Lower leg skin (tissue), 4 donors: ENCODE results near the gene MAU2. TPM values are rescaled to one million over a fixed set of nuclear protein-coding genes. Genes with fewer than 3 reads are reported as not detected.

Experiments
- DNase-seq, 2 donors: peaks; one replicate each; pipeline ENCODE4 v3.0.0-alpha.2; 2019; ENCODE audit warnings: low spot score in 2 of 2
- H3K4me3 ChIP-seq: fragments of 200-600 bp; sonication (generic); 2 replicates; pipeline ENCODE4 v1.5.1; 2017; ENCODE audit warnings: mild to moderate bottlenecking, low read depth; ENCODE audit not compliant: poor library complexity, severe bottlenecking
- CTCF ChIP-seq, 3 donors: fragments of 450-650 bp; IDR thresholded peaks; one replicate each; pipeline ENCODE4 v1.5.1; 2016; ENCODE audit warnings: antibody characterized with exemption in 3 of 3, mild to moderate bottlenecking in 3 of 3, moderate library complexity in 2 of 3
- POLR2A ChIP-seq, 2 donors: fragments of 450-650 bp; IDR thresholded peaks; one replicate each; pipeline ENCODE4 v1.6.1; 2016 to 2017; ENCODE audit warnings: antibody characterized with exemption in 2 of 2, mild to moderate bottlenecking in 1 of 2, moderate library complexity in 1 of 2
- WGBS, 2 donors: methylation state at CpG; one replicate each; pipeline ENCODE4 v1.1.5; 2018; 5-methylcytosine and 5-hydroxymethylcytosine counted together
- intact Hi-C: fragments of 100-400 bp; cut with DNase I; formaldehyde crosslinking; loops from one replicate; pipeline ENCODE4 v1.15.0; 2023; ENCODE audit warnings: low total_unique reads
- total RNA-seq, 4 donors: library from RNA; depleted of rRNA; stranded (reverse); fragments of >200 nt; gene quantifications; one replicate each; pipeline ENCODE4 v1.1.0, GENCODE V29; 2016

Gene MAU2
- total RNA-seq, 4 donors from 2014 or later = 57.5 to 100 (median 69.8) TPM

GRCh38 chr19:19276386-19276785, 44.2 kb upstream of the MAU2 start:
- no peak for DNase-seq
- intact Hi-C loops = no loop called here
- TF ChIP-seq POLR2A (IDR thresholded peaks at IDR 0.05) (no peak), CTCF (IDR thresholded peaks at IDR 0.05) (no peak)
- H3K4me3 ChIP-seq = no peak overlapping the region
- 87 to 93% methylated on average over 12 of the region's 12 CpGs for WGBS, 2 donors

- intact Hi-C loops = no loop called here
- 92 to 93% methylated on average over 17 to 18 of the region's 20 CpGs for WGBS, 2 donors
- H3K4me3 ChIP-seq = no peak overlapping the region
- no peak for TF ChIP-seq POLR2A (IDR thresholded peaks at IDR 0.05)
- TF ChIP-seq CTCF (IDR thresholded peaks at IDR 0.05) = no peak
- DNase-seq = no peak
Observed at GRCh38 chr19:19276851-19277250, 43.8 kb upstream of the MAU2 start.

DNA sequence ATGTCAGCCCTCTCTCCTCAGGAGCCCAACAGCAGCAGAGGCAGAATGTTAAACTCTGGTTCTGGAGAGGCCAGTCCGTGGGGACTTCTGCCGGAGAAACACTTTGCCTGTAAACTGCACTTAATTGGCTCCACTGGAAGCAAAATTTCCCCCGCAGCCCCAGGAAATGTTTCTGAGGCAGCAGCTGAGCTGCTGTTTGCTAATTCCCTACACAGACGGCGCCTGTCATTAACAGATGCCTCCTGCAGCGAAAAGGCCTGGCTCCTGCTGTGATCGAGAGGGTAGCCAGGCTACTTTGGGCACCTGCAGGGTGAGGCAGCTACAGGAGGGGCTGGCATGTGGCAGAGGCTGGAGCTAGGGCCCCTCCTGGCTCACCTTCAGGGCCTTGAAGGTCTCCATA, 42.3 kb upstream of the MAU2 start:
- TF ChIP-seq POLR2A (IDR thresholded peaks at IDR 0.05) (no peak), CTCF (IDR thresholded peaks at IDR 0.05) (no peak)
- intact Hi-C loops = no loop called here
- no peak for DNase-seq
- WGBS, 2 donors = 90 to 97% methylated on average over 5 to 7 of the region's 7 CpGs
- H3K4me3 ChIP-seq = no peak overlapping the region

DNA sequence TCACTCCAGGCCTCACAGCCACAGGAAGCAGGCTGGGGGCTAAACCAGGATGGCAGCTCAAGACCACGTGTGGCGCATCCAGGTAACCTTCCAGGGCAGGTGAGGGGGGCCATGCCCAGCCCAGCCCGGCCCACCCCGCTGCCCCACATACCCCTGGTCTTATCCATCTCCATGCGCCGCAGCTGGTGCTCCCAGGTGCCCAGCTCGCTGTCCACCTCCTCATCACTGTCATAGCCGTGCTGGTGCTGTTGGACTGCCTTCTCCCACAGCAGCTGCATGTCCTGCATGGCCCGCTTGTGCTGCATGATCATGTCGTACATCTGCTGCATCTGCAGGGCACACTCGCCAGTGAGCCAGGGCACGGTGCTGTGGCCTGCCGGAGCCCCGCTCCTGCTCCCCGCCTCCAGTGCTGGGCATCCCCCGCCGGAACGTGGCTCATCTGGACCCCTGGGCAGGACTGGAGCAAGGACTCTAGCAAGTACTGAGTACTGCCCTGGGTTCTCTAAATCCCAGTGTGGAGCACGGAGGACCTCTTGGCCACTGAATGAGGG, 41.5 kb upstream of the MAU2 start:
- H3K4me3 ChIP-seq = no peak overlapping the region
- intact Hi-C loops = no loop called here
- 90 to 95% methylated on average over 18 to 19 of the region's 19 CpGs for WGBS, 2 donors
- TF ChIP-seq POLR2A (IDR thresholded peaks at IDR 0.05) (no peak), CTCF (IDR thresholded peaks at IDR 0.05) (no peak)
- DNase-seq = no peak

GRCh38 chr19:19279853-19280252, 40.8 kb upstream of the MAU2 start:
- TF ChIP-seq CTCF (IDR thresholded peaks at IDR 0.05) = no peak
- no peak for TF ChIP-seq POLR2A (IDR thresholded peaks at IDR 0.05)
- H3K4me3 ChIP-seq = no peak overlapping the region
- no peak for DNase-seq
- intact Hi-C loops = no loop called here
- WGBS, 2 donors = 93% methylated on average over 16 of the region's 16 CpGs

- WGBS, 2 donors = 51 to 79% methylated on average over 16 of the region's 16 CpGs
- DNase-seq = no peak
- intact Hi-C loops = no loop called here
- H3K4me3 ChIP-seq = no peak overlapping the region
- no peak for TF ChIP-seq POLR2A (IDR thresholded peaks at IDR 0.05)
- no peak for TF ChIP-seq CTCF (IDR thresholded peaks at IDR 0.05)
Observed at GRCh38 chr19:19280561-19280960, 40.1 kb upstream of the MAU2 start.
